H9 (cell line): ENCODE data around the gene BCAT1. TPM values are rescaled to one million over a fixed set of nuclear protein-coding genes. Genes with fewer than 3 reads are reported as not detected.

ENCODE experiments used
- DNase-seq: peaks from one replicate; pipeline ENCODE4 v3.0.0-alpha.2; 2017
- H2AFZ ChIP-seq: one replicate; pipeline ENCODE4 v1.6.1; 2013; ENCODE audit warnings: mild to moderate bottlenecking, low read length, control low read depth, moderate library complexity
- H2AK5ac ChIP-seq: 2 replicates; pipeline ENCODE4 v1.6.1; 2013; ENCODE audit warnings: low read length, control low read depth, mixed read lengths; ENCODE audit not compliant: insufficient read length
- H2BK120ac ChIP-seq: one replicate; pipeline ENCODE4 v1.6.1; 2013; ENCODE audit warnings: low read depth, mild to moderate bottlenecking, low read length, control low read depth, inconsistent platforms; ENCODE audit not compliant: poor library complexity, severe bottlenecking
- H2BK12ac ChIP-seq: 2 replicates; pipeline ENCODE4 v1.6.1; 2013; ENCODE audit warnings: low read length, control low read depth, mixed read lengths, low read depth; ENCODE audit not compliant: insufficient read length
- H2BK15ac ChIP-seq: 2 replicates; pipeline ENCODE4 v1.6.1; 2013; ENCODE audit warnings: low read depth, low read length, control low read depth
- H2BK20ac ChIP-seq: one replicate; pipeline ENCODE4 v1.6.1; 2013; ENCODE audit warnings: low read depth, mild to moderate bottlenecking, low read length, control low read depth, inconsistent platforms; ENCODE audit not compliant: poor library complexity, severe bottlenecking
- H2BK5ac ChIP-seq: 2 replicates; pipeline ENCODE4 v1.6.1; 2013; ENCODE audit warnings: low read length, control low read depth, mixed read lengths; ENCODE audit not compliant: insufficient read length
- H3K14ac ChIP-seq: 2 replicates; pipeline ENCODE4 v1.6.1; 2013; ENCODE audit warnings: low read length, control low read depth; ENCODE audit not compliant: insufficient read depth
- H3K18ac ChIP-seq: 2 replicates; pipeline ENCODE4 v1.6.1; 2013; ENCODE audit warnings: low read depth, mild to moderate bottlenecking, mixed read lengths, low read length, control low read depth; ENCODE audit not compliant: insufficient read length
- H3K23ac ChIP-seq: 2 replicates; pipeline ENCODE4 v1.6.1; 2013; ENCODE audit warnings: low read length, control low read depth, mixed read lengths, low read depth; ENCODE audit not compliant: insufficient read length
- H3K23me2 ChIP-seq: 2 replicates; pipeline ENCODE4 v1.6.1; 2013; ENCODE audit warnings: low read depth, mild to moderate bottlenecking, mixed read lengths, low read length, control low read depth; ENCODE audit not compliant: insufficient read length, poor library complexity, severe bottlenecking
- H3K27ac ChIP-seq: 2 replicates; pipeline ENCODE4 v1.5.1; 2013; ENCODE audit warnings: low read length, control low read depth, mixed read lengths, low read depth; ENCODE audit not compliant: insufficient read length
- H3K27me3 ChIP-seq: 2 replicates; pipeline ENCODE4 v1.6.1; 2013; ENCODE audit warnings: low read length, control low read depth, inconsistent platforms; ENCODE audit not compliant: insufficient read depth
- H3K4ac ChIP-seq: 2 replicates; pipeline ENCODE4 v1.6.1; 2013; ENCODE audit warnings: low read depth, mild to moderate bottlenecking, control low read depth, inconsistent platforms, low read length, moderate library complexity
- H3K4me1 ChIP-seq: 2 replicates; pipeline ENCODE4 v1.6.1; 2013; ENCODE audit warnings: low read length, control low read depth, inconsistent platforms; ENCODE audit not compliant: insufficient read depth
- H3K4me2 ChIP-seq: 2 replicates; pipeline ENCODE4 v1.6.1; 2013; ENCODE audit warnings: low read length, control low read depth, mixed read lengths; ENCODE audit not compliant: insufficient read length, insufficient read depth
- H3K56ac ChIP-seq: 2 replicates; pipeline ENCODE4 v1.6.1; 2013; ENCODE audit warnings: low read depth, mild to moderate bottlenecking, mixed read lengths, low read length, control low read depth; ENCODE audit not compliant: insufficient read length
- H3K79me1 ChIP-seq: 2 replicates; pipeline ENCODE4 v1.6.1; 2013; ENCODE audit warnings: low read depth, mild to moderate bottlenecking, moderate library complexity, low read length, control low read depth, inconsistent platforms; ENCODE audit not compliant: insufficient read depth, poor library complexity, severe bottlenecking
- H3K79me2 ChIP-seq: 2 replicates; pipeline ENCODE4 v1.6.1; 2013; ENCODE audit warnings: low read length, control low read depth, inconsistent platforms; ENCODE audit not compliant: insufficient read depth
- H3K9ac ChIP-seq: 2 replicates; pipeline ENCODE4 v1.6.1; 2013; ENCODE audit warnings: low read length, control low read depth, mixed read lengths; ENCODE audit not compliant: insufficient read length; ENCODE audit errors: extremely low read depth
- H3K9me3 ChIP-seq: one replicate; pipeline ENCODE4 v1.6.1; 2013; ENCODE audit warnings: low read depth, low read length, inconsistent platforms; ENCODE audit not compliant: control insufficient read depth
- H3T11ph ChIP-seq: one replicate; pipeline ENCODE4 v1.6.1; 2013; ENCODE audit warnings: mild to moderate bottlenecking, low read length, control low read depth, inconsistent platforms
- H4K20me1 ChIP-seq: one replicate; pipeline ENCODE4 v1.6.1; 2013; ENCODE audit not compliant: control insufficient read depth, insufficient read length, insufficient read depth
- H4K5ac ChIP-seq: 2 replicates; pipeline ENCODE4 v1.6.1; 2013; ENCODE audit warnings: low read depth, mild to moderate bottlenecking, mixed read lengths, low read length, control low read depth; ENCODE audit not compliant: insufficient read length
- H4K8ac ChIP-seq: replicated peaks from 2 replicates; pipeline ENCODE4 v1.6.1; 2013; ENCODE audit warnings: low read length, control low read depth, mixed read lengths, low read depth; ENCODE audit not compliant: insufficient read length
- H4K91ac ChIP-seq: 2 replicates; pipeline ENCODE4 v1.6.1; 2013; ENCODE audit warnings: low read depth, mild to moderate bottlenecking, moderate library complexity, mixed read lengths, low read length, control low read depth; ENCODE audit not compliant: insufficient read length
- H3K27ac Mint-ChIP-seq, 3 experiments: 2 replicates in 2 of 3; 3 replicates in 1 of 3; pipeline ENCODE4 v1.8.0; 2020 to 2021; ENCODE audit warnings: mixed read lengths in 3 of 3, mild to moderate bottlenecking in 1 of 3, moderate library complexity in 1 of 3
- H3K27me3 Mint-ChIP-seq: 2 replicates; pipeline ENCODE4 v1.8.0; 2021; ENCODE audit warnings: low read depth, mild to moderate bottlenecking, moderate library complexity, mixed read lengths
- H3K36me3 Mint-ChIP-seq, 3 experiments: 2 replicates in 2 of 3; 3 replicates in 1 of 3; pipeline ENCODE4 v1.8.0; 2020 to 2021; ENCODE audit warnings: low read depth in 3 of 3, mixed read lengths in 3 of 3; ENCODE audit not compliant: insufficient read depth in 1 of 3
- H3K4me1 Mint-ChIP-seq, 2 experiments: 2 replicates each; pipeline ENCODE4 v1.8.0; 2020; ENCODE audit warnings: mixed read lengths in 2 of 2
- H3K4me3 Mint-ChIP-seq, 2 experiments: 2 replicates in 1 of 2; 3 replicates in 1 of 2; pipeline ENCODE4 v1.8.0; 2020 to 2021; ENCODE audit warnings: mild to moderate bottlenecking in 2 of 2, mixed read lengths in 2 of 2, moderate library complexity in 1 of 2
- H3K9me3 Mint-ChIP-seq, 2 experiments: 2 replicates in 1 of 2; 3 replicates in 1 of 2; pipeline ENCODE4 v1.8.0; 2020; ENCODE audit warnings: mild to moderate bottlenecking in 2 of 2, mixed read lengths in 2 of 2, moderate library complexity in 1 of 2
- WGBS: extraction: QIAGEN DNeasy Blood & Tissue Kit; methylation state at CpG from one replicate; pipeline ENCODE4 v1.1.7; 2013; ENCODE audit warnings: missing lambda C conversion rate, low lambda C conversion rate, mixed read lengths; ENCODE audit not compliant: insufficient read length; ENCODE audit errors: extremely low coverage; 5-methylcytosine and 5-hydroxymethylcytosine counted together
- total RNA-seq: library from RNA; stranded (reverse); gene quantifications from 2 replicates; pipeline ENCODE4 v1.2.1, GENCODE V29; 2021
- TF ChIP-seq, protein P1 (sequence below): fragments of 200-600 bp; sonication (generic); conservative IDR thresholded peaks from 3 replicates; pipeline ENCODE4 v1.8.0; 2021; ENCODE audit warnings: antibody characterized with exemption, mild to moderate bottlenecking

The BCAT1 gene
- total RNA-seq, 1 experiment from 2014 or later = 244 TPM

DNA sequence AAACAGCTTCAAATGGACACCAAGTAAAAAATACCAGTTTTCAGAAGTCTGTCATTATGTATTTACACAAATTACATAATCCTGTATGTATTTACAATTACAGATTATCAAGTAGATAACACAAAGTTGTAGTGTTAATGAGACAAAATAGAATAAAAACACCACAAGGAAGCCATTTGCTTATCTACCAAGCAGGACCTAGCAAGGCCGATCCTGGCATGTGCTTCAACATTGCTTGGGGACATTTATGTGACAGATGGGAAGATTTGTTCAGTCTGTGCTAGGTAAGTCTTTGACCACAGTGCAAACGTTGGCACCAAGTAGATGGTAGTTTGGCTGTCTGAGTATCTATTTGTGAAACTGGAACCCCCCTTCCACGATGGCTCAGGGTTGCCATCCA lies 35.8 kb downstream of the BCAT1 start:
- no peak overlapping the region for H4K5ac ChIP-seq
- H3K79me2 ChIP-seq = peaks cover 20% of the 10 kb centered on the region
- H3K4ac ChIP-seq = no peak overlapping the region
- WGBS = no CpG with 5 or more reads among the region's 3 CpGs
- no peak overlapping the region for H2BK15ac ChIP-seq
- no peak overlapping the region for H2AK5ac ChIP-seq
- H3K27me3 ChIP-seq = no peaks in the 10 kb centered on the region
- no peak overlapping the region for H2BK5ac ChIP-seq
- H3K27ac Mint-ChIP-seq = peak overlapping the region in 2 of 3 experiments; percentile 41 to 57; a peak in 2 of 7 replicates
- no peaks in the 10 kb centered on the region for H3K9me3 Mint-ChIP-seq
- H4K91ac ChIP-seq = no peak overlapping the region
- H2BK20ac ChIP-seq = no peak overlapping the region
- H2AFZ ChIP-seq = no peak overlapping the region
- no peaks in the 10 kb centered on the region; the same call in 1 of the 2 replicates for H3K4me1 ChIP-seq
- H3K4me3 Mint-ChIP-seq = no peak overlapping the region
- no peak overlapping the region for H3K18ac ChIP-seq
- H4K20me1 ChIP-seq = no peaks in the 10 kb centered on the region
- no peak overlapping the region for H3K56ac ChIP-seq
- no peak overlapping the region for H4K8ac ChIP-seq
- H3K14ac ChIP-seq = no peak overlapping the region
- H3K9ac ChIP-seq = no peak overlapping the region
- H3K79me1 ChIP-seq = peaks cover 12% of the 10 kb centered on the region
- TF ChIP-seq, protein P1, sequence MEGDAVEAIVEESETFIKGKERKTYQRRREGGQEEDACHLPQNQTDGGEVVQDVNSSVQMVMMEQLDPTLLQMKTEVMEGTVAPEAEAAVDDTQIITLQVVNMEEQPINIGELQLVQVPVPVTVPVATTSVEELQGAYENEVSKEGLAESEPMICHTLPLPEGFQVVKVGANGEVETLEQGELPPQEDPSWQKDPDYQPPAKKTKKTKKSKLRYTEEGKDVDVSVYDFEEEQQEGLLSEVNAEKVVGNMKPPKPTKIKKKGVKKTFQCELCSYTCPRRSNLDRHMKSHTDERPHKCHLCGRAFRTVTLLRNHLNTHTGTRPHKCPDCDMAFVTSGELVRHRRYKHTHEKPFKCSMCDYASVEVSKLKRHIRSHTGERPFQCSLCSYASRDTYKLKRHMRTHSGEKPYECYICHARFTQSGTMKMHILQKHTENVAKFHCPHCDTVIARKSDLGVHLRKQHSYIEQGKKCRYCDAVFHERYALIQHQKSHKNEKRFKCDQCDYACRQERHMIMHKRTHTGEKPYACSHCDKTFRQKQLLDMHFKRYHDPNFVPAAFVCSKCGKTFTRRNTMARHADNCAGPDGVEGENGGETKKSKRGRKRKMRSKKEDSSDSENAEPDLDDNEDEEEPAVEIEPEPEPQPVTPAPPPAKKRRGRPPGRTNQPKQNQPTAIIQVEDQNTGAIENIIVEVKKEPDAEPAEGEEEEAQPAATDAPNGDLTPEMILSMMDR = no peak
- no peaks in the 10 kb centered on the region for H3K27me3 Mint-ChIP-seq
- no peak for DNase-seq
- no peaks in the 10 kb centered on the region for H3K23me2 ChIP-seq
- H3K23ac ChIP-seq = no peak overlapping the region
- H2BK12ac ChIP-seq = no peak overlapping the region
- peaks cover 10 to 35% (median 17%) of the 10 kb centered on the region in 3 experiments for H3K36me3 Mint-ChIP-seq
- no peak overlapping the region for H3K4me2 ChIP-seq
- no peak overlapping the region for H3K27ac ChIP-seq
- no peak overlapping the region for H3T11ph ChIP-seq
- H2BK120ac ChIP-seq = no peak overlapping the region
- no peaks in the 10 kb centered on the region for H3K9me3 ChIP-seq
- H3K4me1 Mint-ChIP-seq = peaks cover 17% of the 10 kb centered on the region in 2 experiments
